Vagina (tissue), 2 donors: Measurements from ENCODE around the gene CIDEA. TPM values are rescaled to one million over a fixed set of nuclear protein-coding genes. Genes with fewer than 3 reads are reported as not detected.

Experiments
- DNase-seq, 2 donors: peaks; one replicate each; pipeline ENCODE4 v3.0.0-alpha.2; 2017; ENCODE audit errors: extremely low spot score in 2 of 2
- H3K27ac ChIP-seq: fragments of 200-600 bp; sonication (generic); one replicate; pipeline ENCODE4 v1.5.1; 2019
- H3K27me3 ChIP-seq: fragments of 200-600 bp; sonication (generic); one replicate; pipeline ENCODE4 v1.5.1; 2019
- H3K36me3 ChIP-seq, 2 donors: fragments of 200-600 bp; sonication (generic); one replicate each; pipeline ENCODE4 v1.5.1; 2017 to 2019
- H3K4me1 ChIP-seq: fragments of 200-600 bp; sonication (generic); one replicate; pipeline ENCODE4 v1.5.1; 2019
- H3K4me3 ChIP-seq, 2 donors: fragments of 200-600 bp; sonication (generic); 1 replicate in 1 of 2; 2 replicates in 1 of 2; pipeline ENCODE4 v1.5.1; 2016 to 2019
- H3K9me3 ChIP-seq: fragments of 200-600 bp; sonication (generic); one replicate; pipeline ENCODE4 v1.5.1; 2019
- POLR2A ChIP-seq, 2 donors: fragments of 450-650 bp; IDR thresholded peaks; one replicate each; pipeline ENCODE4 v1.6.1; 2017; ENCODE audit warnings: antibody characterized with exemption in 2 of 2, mild to moderate bottlenecking in 2 of 2, moderate library complexity in 2 of 2
- POLR2AphosphoS5 ChIP-seq, 2 donors: sonication (generic); formaldehyde crosslinking; IDR thresholded peaks; one replicate each; pipeline ENCODE4 v1.9.0; 2017; ENCODE audit warnings: antibody characterized with exemption in 2 of 2, mild to moderate bottlenecking in 2 of 2, low read depth in 1 of 2; ENCODE audit not compliant: insufficient read depth in 1 of 2
- intact Hi-C: fragments of 100-400 bp; cut with DNase I; formaldehyde crosslinking; loops from one replicate; pipeline ENCODE4 v1.15.1; 2023
- total RNA-seq: library from RNA; depleted of rRNA; stranded (reverse); fragments of >200 nt; gene quantifications from one replicate; pipeline ENCODE4 v1.2.3, GENCODE V29; 2016
- TF ChIP-seq, protein P1 (sequence below), 3 experiments: fragments of 450-650 bp in 2 of 3; fragments of 200-600 bp in 1 of 3; sonication (generic) in 1 of 3; IDR thresholded peaks; one replicate each; pipeline ENCODE4 v1.5.1; 2017 to 2019; ENCODE audit warnings: antibody characterized with exemption in 3 of 3, mild to moderate bottlenecking in 2 of 3, moderate library complexity in 2 of 3

Gene CIDEA
- total RNA-seq, 1 donor from 2014 or later = 2.7 TPM

DNA sequence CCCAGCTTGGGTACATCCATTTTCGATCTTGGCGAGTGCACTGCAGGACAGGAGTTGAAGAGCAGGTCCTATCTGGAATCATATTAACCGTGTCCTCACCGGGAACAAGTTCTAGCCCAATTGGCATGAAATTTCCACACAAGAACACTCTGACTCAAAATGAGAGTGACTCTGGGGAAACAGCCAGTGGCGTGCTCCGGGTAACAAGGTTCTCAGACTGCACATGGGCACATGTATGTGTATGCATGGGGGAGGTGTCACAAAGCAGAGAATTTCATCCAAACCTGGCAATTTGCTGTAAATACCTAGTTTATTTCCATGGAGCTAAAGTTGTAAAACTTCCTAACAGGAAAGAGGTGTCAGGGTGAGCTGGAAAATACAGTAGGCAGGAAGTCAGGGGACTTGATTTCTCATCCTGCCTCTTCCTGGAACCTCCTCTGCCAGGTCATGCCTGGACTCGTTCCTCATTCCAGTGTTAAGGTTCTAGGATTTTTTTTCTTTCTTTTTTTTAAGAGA, 55.6 kb downstream of the CIDEA start:
- H3K9me3 ChIP-seq = peaks cover 6% of the 10 kb centered on the region
- H3K27ac ChIP-seq = peak overlapping the region; percentile 96
- H3K4me1 ChIP-seq = peaks cover 50% of the 10 kb centered on the region
- H3K36me3 ChIP-seq = peaks cover 0 to 25% of the 10 kb centered on the region in 2 donors
- H3K27me3 ChIP-seq = no peaks in the 10 kb centered on the region
- TF ChIP-seq POLR2A (IDR thresholded peaks at IDR 0.05) (no peak), POLR2AphosphoS5 (IDR thresholded peaks at IDR 0.05; ENCODE audit: insufficient read depth in 1 of 2, low read depth in 1 of 2) (peak in 1 of 2 donors; percentile 58)
- peak overlapping the region; percentile 67 to 79 for H3K4me3 ChIP-seq
- peak in 1 of 2 donors; percentile 81 for DNase-seq
- intact Hi-C loops = loop anchor here (5.0 kb wide), 1 partner anchor 348 kb away; the partner anchor contains the start of gene SPIRE1

DNA sequence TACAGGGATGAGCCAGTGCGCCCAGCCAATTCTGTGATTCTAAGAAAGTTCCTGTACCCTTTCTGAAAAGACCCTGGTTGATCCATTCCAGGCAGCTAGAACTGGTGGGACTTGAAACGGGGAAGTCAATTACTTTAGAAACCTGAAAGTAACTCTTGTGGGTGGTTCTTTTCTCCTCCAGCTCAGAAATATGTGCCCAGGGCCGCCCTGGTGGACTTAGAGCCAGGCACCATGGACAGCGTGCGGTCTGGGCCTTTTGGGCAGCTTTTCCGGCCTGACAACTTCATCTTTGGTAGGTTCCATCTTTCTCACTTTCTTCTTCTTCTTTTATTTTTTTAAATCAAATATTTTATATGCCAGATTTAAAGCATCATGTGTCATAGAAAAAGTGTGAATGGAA, 56.6 kb downstream of the CIDEA start:
- Histone ChIP-seq H3K27ac (no peak overlapping the region), H3K36me3 (peaks cover 0 to 25% of the 10 kb centered on the region in 2 donors), H3K27me3 (no peaks in the 10 kb centered on the region), H3K4me3 (no peak overlapping the region), H3K9me3 (peaks cover 6% of the 10 kb centered on the region), H3K4me1 (peaks cover 59% of the 10 kb centered on the region)
- TF ChIP-seq POLR2AphosphoS5 (IDR thresholded peaks at IDR 0.05; ENCODE audit: insufficient read depth in 1 of 2, low read depth in 1 of 2) (no peak), POLR2A (IDR thresholded peaks at IDR 0.05) (no peak)
- TF ChIP-seq, protein P1, sequence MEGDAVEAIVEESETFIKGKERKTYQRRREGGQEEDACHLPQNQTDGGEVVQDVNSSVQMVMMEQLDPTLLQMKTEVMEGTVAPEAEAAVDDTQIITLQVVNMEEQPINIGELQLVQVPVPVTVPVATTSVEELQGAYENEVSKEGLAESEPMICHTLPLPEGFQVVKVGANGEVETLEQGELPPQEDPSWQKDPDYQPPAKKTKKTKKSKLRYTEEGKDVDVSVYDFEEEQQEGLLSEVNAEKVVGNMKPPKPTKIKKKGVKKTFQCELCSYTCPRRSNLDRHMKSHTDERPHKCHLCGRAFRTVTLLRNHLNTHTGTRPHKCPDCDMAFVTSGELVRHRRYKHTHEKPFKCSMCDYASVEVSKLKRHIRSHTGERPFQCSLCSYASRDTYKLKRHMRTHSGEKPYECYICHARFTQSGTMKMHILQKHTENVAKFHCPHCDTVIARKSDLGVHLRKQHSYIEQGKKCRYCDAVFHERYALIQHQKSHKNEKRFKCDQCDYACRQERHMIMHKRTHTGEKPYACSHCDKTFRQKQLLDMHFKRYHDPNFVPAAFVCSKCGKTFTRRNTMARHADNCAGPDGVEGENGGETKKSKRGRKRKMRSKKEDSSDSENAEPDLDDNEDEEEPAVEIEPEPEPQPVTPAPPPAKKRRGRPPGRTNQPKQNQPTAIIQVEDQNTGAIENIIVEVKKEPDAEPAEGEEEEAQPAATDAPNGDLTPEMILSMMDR (IDR thresholded peaks at IDR 0.05) = no peak
- intact Hi-C loops = no loop called here
- no peak for DNase-seq

DNA sequence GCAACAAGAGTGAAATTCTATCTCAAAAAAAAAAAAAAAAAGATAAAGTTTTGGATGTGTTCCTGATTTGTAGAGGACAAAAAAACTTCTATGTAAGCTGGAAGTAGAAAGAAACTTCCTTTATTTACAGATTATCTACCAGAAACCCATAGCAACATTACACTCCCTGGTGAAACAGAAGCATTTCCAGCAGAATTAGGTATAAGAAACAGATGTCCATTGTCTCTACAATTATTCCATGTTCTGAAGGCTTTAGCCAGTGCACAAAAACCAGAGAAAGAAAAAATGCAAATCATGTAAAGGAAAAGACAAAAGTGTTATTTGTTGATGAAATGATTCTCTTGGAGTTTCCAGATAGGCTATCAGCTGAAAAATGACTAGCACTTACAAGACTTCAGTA, 58.8 kb downstream of the CIDEA start:
- no peak for DNase-seq
- TF ChIP-seq POLR2A (IDR thresholded peaks at IDR 0.05) (no peak), POLR2AphosphoS5 (IDR thresholded peaks at IDR 0.05; ENCODE audit: insufficient read depth in 1 of 2, low read depth in 1 of 2) (no peak)
- TF ChIP-seq, protein P1 (IDR thresholded peaks at IDR 0.05) = no peak
- no peaks in the 10 kb centered on the region for H3K27me3 ChIP-seq
- intact Hi-C loops = no loop called here
- no peak overlapping the region for H3K4me3 ChIP-seq
- H3K4me1 ChIP-seq = peaks cover 66% of the 10 kb centered on the region
- H3K36me3 ChIP-seq = peaks cover 0 to 25% of the 10 kb centered on the region in 2 donors
- H3K27ac ChIP-seq = no peak overlapping the region
- H3K9me3 ChIP-seq = peaks cover 6% of the 10 kb centered on the region

DNA sequence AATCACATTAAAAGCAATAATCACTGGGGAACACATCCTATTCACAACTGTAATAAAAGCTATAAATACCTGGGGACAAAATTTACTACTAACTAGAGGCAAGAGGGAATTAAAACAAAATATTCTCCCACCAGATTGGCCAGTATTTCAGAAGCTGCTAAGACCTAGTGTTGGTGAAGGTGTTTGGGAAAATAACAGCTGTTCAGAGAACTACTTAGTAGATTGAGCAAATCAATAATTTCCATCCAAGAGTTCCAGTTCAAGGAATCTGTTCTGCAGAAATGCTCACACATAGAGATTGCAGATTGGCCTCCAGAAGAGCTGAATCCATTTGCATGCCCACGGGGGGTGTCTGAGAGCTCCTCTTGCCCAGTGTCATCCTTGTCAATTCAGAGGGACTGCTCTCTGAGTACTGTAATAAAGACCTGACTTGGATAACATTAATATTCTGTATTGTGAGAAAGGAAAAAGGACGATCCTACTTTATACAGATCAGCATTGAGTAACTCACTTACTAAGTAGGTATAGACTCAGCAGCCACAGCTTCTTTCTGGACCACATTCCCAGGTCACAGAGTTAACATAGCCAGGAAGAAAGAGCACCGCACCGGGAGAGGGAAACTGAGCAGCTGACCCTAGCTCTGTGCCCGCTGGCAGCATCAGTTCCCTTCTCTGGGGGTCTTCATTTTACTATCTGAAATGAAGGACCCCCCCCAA, 59.5 kb downstream of the CIDEA start:
- Histone ChIP-seq H3K4me1 (peaks cover 73% of the 10 kb centered on the region), H3K36me3 (peaks cover 0 to 25% of the 10 kb centered on the region in 2 donors), H3K27me3 (no peaks in the 10 kb centered on the region), H3K27ac (no peak overlapping the region), H3K9me3 (peaks cover 6% of the 10 kb centered on the region), H3K4me3 (no peak overlapping the region)
- TF ChIP-seq, protein P1 (IDR thresholded peaks at IDR 0.05) = no peak
- TF ChIP-seq POLR2A (IDR thresholded peaks at IDR 0.05) = no peak
- TF ChIP-seq POLR2AphosphoS5 (IDR thresholded peaks at IDR 0.05; ENCODE audit: insufficient read depth in 1 of 2, low read depth in 1 of 2) = no peak
- peak in 1 of 2 donors; percentile 29 for DNase-seq
- intact Hi-C loops = no loop called here

DNA sequence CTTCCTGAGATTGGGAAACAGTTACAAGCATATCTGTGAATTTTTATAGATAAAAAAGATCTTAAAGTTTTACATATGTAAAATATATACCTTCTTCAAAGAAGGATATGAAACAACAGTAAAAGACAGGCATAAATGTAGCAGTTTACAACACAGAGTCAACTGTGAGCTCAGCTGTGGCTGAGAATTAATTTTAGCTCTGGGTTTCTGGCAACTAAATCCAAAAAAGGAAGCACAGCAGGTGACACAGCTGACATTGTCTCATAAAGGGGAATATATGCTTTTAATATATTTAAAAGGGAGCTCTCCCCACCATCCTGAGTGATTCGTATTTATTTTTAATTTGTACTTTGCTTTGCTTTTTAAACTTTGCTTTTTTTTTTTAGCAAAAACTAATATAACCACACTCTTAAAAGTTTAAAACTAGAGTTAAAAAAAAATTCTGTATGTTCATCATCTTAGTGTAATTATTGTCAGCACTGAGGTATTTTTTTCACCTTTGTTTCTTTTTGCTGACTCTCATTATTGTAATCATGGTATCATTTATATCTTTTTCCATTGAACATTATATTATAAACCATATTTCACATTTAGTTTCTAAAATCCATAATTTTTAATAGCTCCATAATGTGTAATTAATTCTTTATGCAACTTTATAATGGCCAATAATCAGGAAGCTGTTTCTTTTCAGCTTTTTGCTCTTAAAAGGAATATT, 60.6 kb downstream of the CIDEA start:
- Histone ChIP-seq H3K36me3 (peaks cover 0 to 25% of the 10 kb centered on the region in 2 donors), H3K27ac (no peak overlapping the region), H3K4me3 (no peak overlapping the region), H3K9me3 (peaks cover 6% of the 10 kb centered on the region), H3K4me1 (peaks cover 64% of the 10 kb centered on the region), H3K27me3 (no peaks in the 10 kb centered on the region)
- TF ChIP-seq POLR2A (IDR thresholded peaks at IDR 0.05) (no peak), POLR2AphosphoS5 (IDR thresholded peaks at IDR 0.05; ENCODE audit: insufficient read depth in 1 of 2, low read depth in 1 of 2) (no peak)
- TF ChIP-seq, protein P1 (IDR thresholded peaks at IDR 0.05) = no peak
- peak in 1 of 2 donors; percentile 20 for DNase-seq
- intact Hi-C loops = no loop called here
